GM19351 (cell line): ENCODE measurements around the gene CST3.
"Not testable (repeated sequence)": the region's sequence is repeated elsewhere in the genome, so short reads cannot be mapped to it uniquely, and the experiment has no call there.

Source experiments
- ATAC-seq: cut with Tn5 transposase; IDR thresholded peaks from one replicate; pipeline ENCODE4 v1.9.1; 2021; ENCODE audit warnings: mild to moderate bottlenecking, moderate library complexity; ENCODE audit not compliant: unreplicated experiment

CST3 gene

GRCh38 chr20:23644164-23644563, 6.4 kb upstream of the CST3 start:
- ATAC-seq, result peak; percentile 40

DNA sequence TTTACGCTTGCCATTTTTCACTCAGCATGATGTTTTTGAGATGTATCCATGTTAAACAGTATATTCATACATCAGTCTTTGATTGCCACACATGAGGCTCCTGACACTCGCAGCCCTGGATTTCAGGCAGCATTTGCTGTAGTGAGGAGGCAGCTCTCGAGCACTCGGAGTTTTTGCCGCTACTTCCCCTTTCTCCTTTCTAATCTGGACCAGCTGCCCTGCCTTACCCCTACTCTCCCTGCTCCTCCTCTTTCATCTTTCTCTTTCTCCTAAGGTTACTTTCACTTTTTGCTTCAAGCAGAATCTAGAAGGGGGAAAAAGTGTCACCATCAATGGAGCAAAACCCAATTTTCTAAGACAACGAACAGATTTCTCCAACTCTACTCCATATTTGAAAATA, 5.9 kb upstream of the CST3 start:
- ATAC-seq, result no peak

- no peak for ATAC-seq
These were observed 4.4 kb upstream of the CST3 start for GRCh38 chr20:23641936-23642751.

GRCh38 chr20:23640671-23641667, 3.2 kb upstream of the CST3 start:
- ATAC-seq, result no peak

DNA sequence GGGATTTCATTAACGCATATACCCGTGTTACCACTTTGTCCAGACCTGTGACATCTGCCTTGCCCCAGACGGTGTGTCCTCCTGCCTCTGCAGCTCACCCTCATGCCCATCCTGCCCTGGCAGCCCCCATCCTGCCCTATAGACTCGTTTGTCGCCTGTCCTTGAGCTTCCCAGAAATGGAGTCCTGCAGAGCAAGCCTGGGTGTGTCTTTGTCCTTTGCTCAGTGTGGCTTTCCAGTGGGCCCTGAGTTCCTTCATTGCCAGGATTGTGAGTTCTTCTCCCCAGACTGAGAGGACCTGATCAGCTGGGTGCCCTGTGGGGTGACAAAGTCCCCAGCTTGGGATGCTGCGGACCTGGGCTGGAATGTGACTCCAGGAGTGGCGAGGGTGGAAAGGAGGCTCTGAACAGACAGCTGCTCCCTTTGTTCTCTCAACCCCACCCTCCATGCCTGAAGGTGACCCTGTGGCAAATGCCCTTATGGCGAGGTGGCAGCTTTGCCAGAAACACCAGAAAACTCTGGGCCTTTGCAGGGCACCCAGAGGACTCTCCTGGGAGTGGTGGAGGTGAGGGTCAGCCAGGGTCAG, 2.4 kb upstream of the CST3 start:
- no peak for ATAC-seq

DNA sequence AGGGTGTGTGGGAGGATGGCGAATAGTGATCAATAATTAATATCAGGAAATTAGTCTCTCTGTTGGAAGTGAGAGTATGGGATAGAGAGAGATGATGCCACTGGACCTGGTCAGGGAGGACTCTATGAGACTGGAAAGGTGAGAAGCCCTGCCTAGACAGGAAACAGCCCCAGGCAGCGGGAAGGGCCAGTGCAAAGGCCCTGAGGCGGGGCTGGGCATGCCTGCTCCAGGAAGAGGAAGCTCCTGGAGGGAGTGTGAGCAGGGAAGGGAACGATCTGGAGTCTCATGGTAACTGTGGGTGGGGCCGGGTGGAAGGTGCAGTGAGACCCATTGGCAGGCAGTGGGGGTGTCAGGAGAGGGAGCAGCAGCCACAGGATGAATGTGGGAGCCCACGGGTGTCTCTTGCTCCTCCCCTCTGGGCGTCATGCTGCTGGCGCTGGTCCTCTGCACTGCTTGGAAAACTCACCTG, 1.8 kb upstream of the CST3 start:
- no peak for ATAC-seq

DNA sequence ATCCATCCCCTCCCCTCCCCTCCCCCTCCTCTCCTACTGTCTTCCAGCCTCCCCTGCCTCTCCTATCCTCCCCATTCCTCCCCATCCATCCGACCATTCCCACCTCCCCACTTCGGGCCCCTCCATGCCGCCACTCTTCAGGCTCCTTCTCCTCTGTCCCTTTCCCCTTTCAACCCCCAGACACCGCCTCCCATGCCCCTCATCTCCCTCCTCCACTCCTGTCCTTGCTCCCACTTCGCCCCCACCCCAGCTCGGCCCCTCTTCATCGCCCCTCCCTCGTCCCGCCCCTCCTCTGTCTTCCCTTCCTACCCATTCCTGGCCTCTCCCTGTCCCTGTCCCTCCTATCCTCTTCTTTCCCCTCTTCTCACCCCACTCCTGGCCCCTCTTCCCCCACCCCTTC, 554 bp upstream of the CST3 start:
- no peak for ATAC-seq

GRCh38 chr20:23636908-23637281, 860 bp downstream of the CST3 start:
- no peak for ATAC-seq

DNA sequence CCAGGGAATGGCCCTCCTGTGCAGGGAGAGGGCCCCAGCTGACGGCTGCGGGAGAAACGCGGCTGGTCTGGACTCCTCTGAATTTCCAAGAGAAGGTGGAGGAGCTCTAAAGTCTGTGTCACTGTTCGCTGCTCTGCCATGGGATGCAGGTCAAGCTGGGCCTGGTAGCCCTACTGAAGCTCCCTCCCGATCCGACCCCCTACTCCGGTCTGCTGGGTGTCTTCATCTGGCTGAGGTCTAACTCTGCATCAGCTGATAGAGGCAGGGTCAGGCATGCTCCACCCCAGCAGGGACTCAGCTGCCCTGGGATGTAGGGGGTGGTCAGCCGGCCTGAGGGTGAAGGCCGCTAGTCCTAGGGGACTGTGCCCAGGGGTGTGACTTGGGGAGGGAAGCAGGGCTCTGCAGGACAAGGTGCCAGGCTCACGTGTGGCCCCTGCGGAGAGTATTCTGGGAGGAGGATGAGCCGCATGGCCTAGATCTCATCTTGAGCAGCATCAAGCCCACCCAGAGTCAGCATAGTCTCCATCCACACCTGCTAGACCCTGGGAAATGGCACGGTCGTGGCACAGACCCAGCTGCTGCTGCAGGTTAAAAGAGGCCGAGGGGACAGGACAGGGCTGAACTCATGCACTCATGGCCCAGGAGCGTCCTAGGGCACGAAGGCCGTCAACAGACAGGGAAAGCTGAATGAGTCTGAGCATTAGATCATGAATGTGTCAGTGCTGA, 1.4 kb downstream of the CST3 start:
- ATAC-seq, result no peak

DNA sequence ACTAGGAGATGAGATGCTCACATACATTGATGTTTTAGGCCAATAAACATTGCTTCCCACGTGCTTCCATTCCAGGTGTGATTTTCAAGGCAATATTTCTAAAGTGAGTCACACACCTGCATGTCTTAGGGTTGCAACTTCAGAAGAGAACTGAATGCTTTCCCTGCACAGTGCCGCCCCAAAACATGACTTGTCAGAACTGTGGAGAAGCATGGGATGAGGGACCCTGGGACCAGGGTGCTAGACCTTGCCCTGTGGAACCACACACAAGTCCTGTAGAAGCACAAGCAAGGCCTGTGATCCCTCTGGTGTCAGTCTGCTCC, 2.0 kb downstream of the CST3 start:
- ATAC-seq, result not testable (repeated sequence)

GRCh38 chr20:23634985-23635767, 2.6 kb downstream of the CST3 start:
- no peak for ATAC-seq

DNA sequence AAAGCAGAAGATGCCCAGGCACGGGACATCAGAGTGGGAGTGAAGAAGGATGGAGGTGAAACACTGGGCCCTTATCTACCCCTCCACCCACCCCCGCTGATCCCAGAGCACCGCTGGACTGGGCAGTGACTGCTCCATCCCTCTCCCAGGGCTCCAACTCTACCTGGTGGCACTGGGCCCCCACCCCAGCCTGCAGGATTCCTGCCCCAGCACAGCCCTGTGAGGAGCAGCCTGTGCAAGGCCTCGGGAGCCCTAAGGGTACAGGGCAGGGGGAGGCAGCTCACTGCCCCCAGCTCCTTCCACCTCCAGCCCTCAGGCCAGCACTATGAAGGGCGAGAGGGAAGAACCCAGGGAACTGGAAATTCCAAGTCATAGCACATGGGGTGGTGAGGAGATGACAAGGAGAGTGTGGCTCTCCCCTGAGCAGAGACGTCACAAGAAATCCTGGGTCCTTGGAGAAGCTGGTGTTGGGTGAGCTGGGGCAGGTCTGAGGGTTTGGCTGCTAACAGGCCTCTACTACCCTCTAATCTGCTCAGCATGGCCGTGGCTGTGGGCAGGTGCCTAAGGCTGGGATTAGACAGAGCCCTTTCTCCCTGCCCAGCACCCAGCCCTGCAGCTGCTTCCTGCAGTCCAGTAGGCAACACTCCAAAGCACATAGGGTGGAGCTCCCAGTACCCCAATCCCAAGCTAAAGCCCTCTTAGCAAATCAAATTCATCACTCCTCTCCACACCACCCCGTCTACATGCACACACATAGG, 3.5 kb downstream of the CST3 start:
- no peak for ATAC-seq

DNA sequence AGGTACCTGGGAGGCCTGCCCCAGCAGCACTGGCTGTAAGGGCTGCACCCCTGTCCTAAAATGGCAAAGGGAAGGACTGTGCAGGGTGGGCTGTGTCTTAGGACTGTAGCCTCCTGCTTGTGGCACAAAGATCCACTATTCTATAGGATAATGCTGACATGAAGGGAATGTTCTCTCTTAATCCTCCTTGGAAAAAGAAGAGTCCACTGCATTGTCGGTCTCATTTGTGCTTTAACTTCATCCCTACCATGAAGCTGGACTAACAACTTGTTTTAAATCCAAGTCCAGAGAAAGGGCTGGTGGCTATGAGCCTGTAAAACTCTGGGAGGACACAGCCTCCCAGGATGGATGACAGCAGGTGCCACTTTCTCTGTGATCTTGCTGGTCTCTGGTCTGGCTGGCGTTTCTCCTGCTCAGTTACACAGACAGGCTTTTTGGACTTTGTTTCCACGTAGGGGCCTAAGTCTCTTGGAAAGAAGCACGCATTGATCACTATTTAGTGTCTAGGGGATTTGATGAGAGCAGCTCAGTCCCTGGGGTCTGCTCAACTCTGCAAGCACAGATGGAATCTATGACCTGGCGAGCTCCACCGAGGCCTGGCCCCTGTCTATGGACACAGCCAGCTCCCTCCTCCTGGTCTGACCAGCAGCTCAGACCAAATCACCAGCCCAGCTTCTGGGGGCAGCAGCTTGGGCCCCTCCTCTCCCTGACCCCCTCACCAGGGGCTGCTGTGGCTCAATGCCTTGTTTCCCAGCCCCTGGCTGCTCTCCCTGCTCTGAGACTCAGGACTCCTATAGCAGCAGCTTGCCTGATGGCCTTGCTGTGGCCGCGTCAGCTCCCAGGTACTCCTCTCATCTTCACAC, 4.8 kb downstream of the CST3 start:
- no peak for ATAC-seq

DNA sequence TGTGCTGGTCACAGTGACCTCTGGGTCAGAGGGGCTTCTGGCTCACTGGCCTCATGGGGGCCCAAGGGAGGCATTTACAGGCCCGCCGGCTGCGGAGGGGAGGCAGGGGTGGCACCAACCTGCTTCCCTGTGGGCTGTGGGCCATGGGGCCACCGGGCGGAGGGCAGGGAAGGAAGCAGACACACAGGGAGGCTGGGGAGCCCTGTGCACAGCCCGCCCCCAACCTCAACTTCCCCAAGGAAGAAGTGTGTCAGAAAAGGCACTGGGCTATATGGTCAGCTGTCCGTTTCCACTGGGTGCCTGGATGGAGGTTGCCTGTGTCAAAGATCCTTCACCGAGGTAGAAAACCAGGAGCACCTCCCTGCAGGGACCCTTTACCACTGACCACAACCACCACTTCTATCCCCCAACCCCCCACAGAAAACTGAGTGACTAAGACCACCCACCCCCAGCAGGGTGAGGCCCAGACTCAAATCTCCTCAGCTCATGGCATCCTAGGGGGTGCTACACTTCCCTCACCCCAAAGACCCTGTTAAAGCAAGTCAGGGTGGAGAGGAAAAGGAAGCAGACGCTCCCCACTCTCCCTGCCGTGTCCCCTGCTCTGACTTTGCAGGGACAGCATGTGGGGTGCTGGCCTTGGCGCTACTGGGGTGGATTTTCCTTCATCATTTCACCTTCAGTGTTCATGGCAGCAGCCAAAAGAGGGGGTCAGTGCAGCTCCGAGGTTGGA, 5.6 kb downstream of the CST3 start:
- no peak for ATAC-seq

GRCh38 chr20:23631226-23631822, 6.4 kb downstream of the CST3 start:
- no peak for ATAC-seq

- ATAC-seq, result no peak
These were observed 7.3 kb downstream of the CST3 start for GRCh38 chr20:23630392-23630849.
